ENCODE measurements around the gene SMYD3. TPM values are rescaled to one million over a fixed set of nuclear protein-coding genes. Genes with fewer than 3 reads are reported as not detected.

SMYD3 gene
- total and polyA plus RNA-seq, 9 donors, result 10.8 to 24.0 (median 13.7) TPM

GRCh38 chr1:246294263-246294662, 212.8 kb downstream of the SMYD3 start:
- no peaks in the 10 kb centered on the region for H3K27me3 ChIP-seq
- DNase-seq, result no peak
- H3K9me3 ChIP-seq, result no peaks in the 10 kb centered on the region
- intact Hi-C loops (cut with DNase I), result loop anchor here in 1 of 4 donors (5.0 kb wide), 1 partner anchor 128 kb away; no protein-coding TSS in a partner anchor
- no peak overlapping the region for H3K4me3 ChIP-seq
- 91 to 100% (median 97%) methylated on average over 2 of the region's 2 CpGs for WGBS, 3 donors
- TF ChIP-seq CTCF (IDR thresholded peaks at IDR 0.05), result no peak
- no peak for TF ChIP-seq EP300 (IDR thresholded peaks at IDR 0.05)
- no peak for TF ChIP-seq POLR2A (IDR thresholded peaks at IDR 0.05)
- H3K4me1 ChIP-seq (ENCODE audit: insufficient read depth), result no peaks in the 10 kb centered on the region
- H3K36me3 ChIP-seq, result no peaks in the 10 kb centered on the region
- H3K27ac ChIP-seq, result no peak overlapping the region

GRCh38 chr1:246293366-246294121, 213.5 kb downstream of the SMYD3 start:
- DNase-seq, result no peak
- H3K9me3 ChIP-seq, result no peaks in the 10 kb centered on the region
- TF ChIP-seq POLR2A (IDR thresholded peaks at IDR 0.05) (no peak), EP300 (IDR thresholded peaks at IDR 0.05) (no peak), CTCF (IDR thresholded peaks at IDR 0.05) (no peak)
- H3K36me3 ChIP-seq, result no peaks in the 10 kb centered on the region
- no peaks in the 10 kb centered on the region for H3K27me3 ChIP-seq
- 91 to 93% (median 91%) methylated on average over 8 of the region's 8 CpGs for WGBS, 3 donors
- H3K4me1 ChIP-seq (ENCODE audit: insufficient read depth), result no peaks in the 10 kb centered on the region
- no peak overlapping the region for H3K27ac ChIP-seq
- intact Hi-C loops (cut with DNase I), result loop anchor here in 1 of 4 donors (5.0 kb wide), 1 partner anchor 129 kb away; no protein-coding TSS in a partner anchor
- H3K4me3 ChIP-seq, result no peak overlapping the region

GRCh38 chr1:246292571-246292970, 214.5 kb downstream of the SMYD3 start:
- Histone ChIP-seq H3K27me3 (no peaks in the 10 kb centered on the region), H3K27ac (no peak overlapping the region), H3K36me3 (no peaks in the 10 kb centered on the region), H3K4me1 (ENCODE audit: insufficient read depth) (no peaks in the 10 kb centered on the region), H3K9me3 (no peaks in the 10 kb centered on the region), H3K4me3 (no peak overlapping the region)
- no peak for TF ChIP-seq CTCF (IDR thresholded peaks at IDR 0.05)
- TF ChIP-seq EP300 (IDR thresholded peaks at IDR 0.05), result no peak
- no peak for TF ChIP-seq POLR2A (IDR thresholded peaks at IDR 0.05)
- intact Hi-C loops (cut with DNase I), result loop anchor here in 1 of 4 donors (5.0 kb wide), 1 partner anchor 130 kb away; no protein-coding TSS in a partner anchor
- DNase-seq, result no peak
- WGBS, 3 donors, result 89 to 96% (median 92%) methylated on average over 1 of the region's 1 CpG

GRCh38 chr1:246291127-246291526, 216.0 kb downstream of the SMYD3 start:
- Histone ChIP-seq H3K4me1 (ENCODE audit: insufficient read depth) (no peaks in the 10 kb centered on the region), H3K4me3 (no peak overlapping the region), H3K27me3 (no peaks in the 10 kb centered on the region), H3K9me3 (no peaks in the 10 kb centered on the region), H3K27ac (no peak overlapping the region), H3K36me3 (no peaks in the 10 kb centered on the region)
- TF ChIP-seq EP300 (IDR thresholded peaks at IDR 0.05), result no peak
- TF ChIP-seq POLR2A (IDR thresholded peaks at IDR 0.05), result no peak
- TF ChIP-seq CTCF (IDR thresholded peaks at IDR 0.05), result no peak
- 69 to 77% (median 76%) methylated on average over 4 of the region's 4 CpGs for WGBS, 3 donors
- intact Hi-C loops (cut with DNase I), result loop anchor here in 1 of 4 donors (5.0 kb wide), 1 partner anchor 131 kb away; no protein-coding TSS in a partner anchor
- no peak for DNase-seq
